Measurements from ENCODE around the gene PIK3CA.
"Not testable (repeated sequence)": the region's sequence is repeated elsewhere in the genome, so short reads cannot be mapped to it uniquely, and the experiment has no call there.

The PIK3CA gene

DNA sequence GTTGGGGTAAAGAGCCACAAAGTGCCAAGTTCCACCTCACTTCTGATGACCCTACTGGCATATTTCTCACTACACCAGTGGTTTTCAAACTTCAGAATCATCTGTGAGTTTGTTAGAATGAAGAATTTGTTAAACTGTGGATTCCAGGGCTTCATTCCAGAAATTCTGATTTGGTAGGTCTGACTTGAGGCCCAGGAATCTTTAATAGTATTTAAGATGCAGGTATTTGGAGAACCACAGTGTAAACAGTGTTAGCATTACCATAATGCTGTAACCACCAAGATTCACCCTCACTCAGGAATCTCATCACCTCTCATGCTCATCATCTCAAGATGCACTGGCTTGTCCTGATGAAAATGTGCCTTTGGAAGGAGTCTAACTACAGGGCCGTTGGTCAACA is 96.7 kb downstream of the PIK3CA start:
- no peak for TF ChIP-seq CTCF (IDR thresholded peaks at IDR 0.05; ENCODE audit: low read length, missing control alignments)
- DNase-seq (ENCODE audit: low read depth) = no peak
- H3K4me3 ChIP-seq (replicated peaks; ENCODE audit: low read depth, low read length) = no peak overlapping the region

GRCh38 chr3:179247289-179248015 is 99.3 kb downstream of the PIK3CA start:
- peak; percentile 14 for DNase-seq (ENCODE audit: low read depth)
- H3K4me3 ChIP-seq (replicated peaks; ENCODE audit: low read depth, low read length) = no peak overlapping the region
- TF ChIP-seq CTCF (IDR thresholded peaks at IDR 0.05; ENCODE audit: low read length, missing control alignments) = no peak

- TF ChIP-seq CTCF (IDR thresholded peaks at IDR 0.05; ENCODE audit: low read length, missing control alignments) = no peak
- no peak for DNase-seq (ENCODE audit: low read depth)
These were observed 102.8 kb downstream of the PIK3CA start, which contains the start of gene KCNMB3 for GRCh38 chr3:179250803-179251476. Gene KCNMB3, minus strand, starts transcription at chr3:179251114. Its CDS starts 124 bp downstream, at chr3:179250990.

GRCh38 chr3:179256813-179257212 is 108.7 kb downstream of the PIK3CA start:
- TF ChIP-seq CTCF (IDR thresholded peaks at IDR 0.05; ENCODE audit: low read length, missing control alignments) = no peak
- no peak for DNase-seq (ENCODE audit: low read depth)
- no peak overlapping the region for H3K4me3 ChIP-seq (replicated peaks; ENCODE audit: low read depth, low read length)

More at GRCh38 chr3:179250803-179251476, 102.8 kb downstream of the PIK3CA start, which contains the start of gene KCNMB3:
- H3K4me3 ChIP-seq (replicated peaks; ENCODE audit: low read depth, low read length) = no peak within 1 kb of the TSS

- not testable (repeated sequence) for DNase-seq (ENCODE audit: low read depth); H3K4me3 ChIP-seq (replicated peaks; ENCODE audit: low read depth, low read length)
These were observed 109.6 kb downstream of the PIK3CA start for GRCh38 chr3:179257742-179258141.

DNA sequence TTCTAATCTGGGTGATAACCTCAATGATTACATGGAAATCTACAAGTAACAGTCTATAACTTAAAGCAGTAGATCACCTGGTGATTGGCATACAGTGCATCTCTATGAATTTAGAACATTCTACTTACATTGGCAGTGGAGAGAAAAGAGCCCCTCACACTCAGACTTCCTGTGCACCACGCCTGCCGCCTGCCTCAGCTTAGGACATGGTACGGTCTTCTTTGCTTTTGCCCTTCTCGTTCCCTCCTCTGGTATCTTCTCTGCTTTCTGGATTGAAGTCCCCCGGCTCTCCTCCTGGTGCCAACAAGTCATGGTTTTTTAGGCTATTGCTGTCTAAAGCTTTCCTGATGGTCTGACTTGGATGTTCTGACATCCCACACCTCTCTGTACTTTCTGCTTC is 110.7 kb downstream of the PIK3CA start:
- DNase-seq (ENCODE audit: low read depth) = no peak
- H3K4me3 ChIP-seq (replicated peaks; ENCODE audit: low read depth, low read length) = no peak overlapping the region
- TF ChIP-seq CTCF (IDR thresholded peaks at IDR 0.05; ENCODE audit: low read length, missing control alignments) = no peak

DNA sequence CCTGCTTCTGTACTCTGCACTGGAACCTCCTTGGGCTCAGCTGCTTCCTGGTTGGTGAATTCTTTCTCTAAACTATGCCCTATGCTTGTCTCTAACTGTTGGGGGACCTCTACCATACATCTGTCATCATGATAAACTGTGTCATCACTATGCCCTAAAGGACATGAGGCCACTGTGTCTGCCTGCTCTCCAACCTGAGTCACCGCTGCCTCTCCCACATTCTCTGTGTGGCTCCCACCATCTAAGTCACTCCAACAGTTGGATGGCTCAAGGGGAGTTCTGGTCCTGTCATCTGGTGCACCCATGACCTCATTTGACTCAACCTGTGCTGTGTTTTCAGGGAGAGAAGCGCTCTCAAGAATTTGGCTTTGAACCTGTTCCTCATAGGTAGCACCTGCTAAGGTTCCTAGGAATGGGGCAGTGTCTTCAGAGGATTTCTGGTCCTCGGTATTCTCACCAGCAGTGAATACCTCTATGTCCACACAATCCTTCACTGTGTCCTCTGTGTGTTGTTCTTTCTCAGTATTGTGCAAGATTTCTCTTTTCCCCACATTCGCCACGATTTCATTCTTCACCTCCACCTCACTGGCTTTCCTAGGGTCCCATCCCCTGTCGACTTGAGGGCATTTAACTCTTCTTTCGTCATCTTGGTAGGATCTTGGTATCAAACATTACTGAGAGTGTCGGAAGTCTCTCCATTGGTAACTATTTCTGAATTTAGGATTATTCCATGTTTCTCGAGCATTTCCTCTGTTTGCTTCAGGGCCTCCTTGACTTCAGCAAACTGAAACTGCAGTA is 112.0 kb downstream of the PIK3CA start:
- not testable (repeated sequence) for DNase-seq (ENCODE audit: low read depth); H3K4me3 ChIP-seq (replicated peaks; ENCODE audit: low read depth, low read length)

All from fibroblast of pulmonary artery (primary cell).